ENCODE measurements around the gene ZNF701.
"Not testable (repeated sequence)": the region's sequence is repeated elsewhere in the genome, so short reads cannot be mapped to it uniquely, and the experiment has no call there.

The ZNF701 gene

DNA sequence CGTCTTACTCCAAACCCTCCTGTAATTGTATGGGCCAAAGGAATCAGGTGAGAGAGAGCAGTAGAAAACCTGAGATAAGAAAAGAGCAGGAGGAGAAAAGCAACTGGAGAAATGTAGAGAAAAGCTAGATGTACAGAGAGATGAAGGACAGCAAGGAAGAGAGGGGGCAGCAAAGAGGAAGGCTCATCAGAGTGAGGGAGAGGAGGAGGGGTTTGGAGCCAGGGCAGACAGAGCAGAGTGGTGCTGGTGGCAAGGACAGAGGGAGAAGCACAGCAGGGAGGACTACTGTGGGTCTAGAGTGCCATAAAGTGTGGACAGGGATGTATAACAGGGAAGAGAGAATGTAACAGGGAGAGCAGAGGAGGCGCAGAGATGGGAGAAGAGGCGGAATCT is 31.9 kb downstream of the ZNF701 start:
- not testable (repeated sequence) for H3K79me2 ChIP-seq (ENCODE audit: control insufficient read depth, insufficient read depth, low read length, unreplicated experiment); H2AFZ ChIP-seq (ENCODE audit: low read length, unreplicated experiment); H3K36me3 ChIP-seq (ENCODE audit: insufficient read depth, low read length); H3K27ac ChIP-seq (ENCODE audit: low read depth, low read length); H3K27me3 ChIP-seq (ENCODE audit: insufficient read depth, low read length); H3K4me1 ChIP-seq (ENCODE audit: control insufficient read depth, insufficient read depth, low read length, unreplicated experiment)
- H3K4me3 ChIP-seq (ENCODE audit: low read depth, low read length) = peak overlapping the region; percentile 79

DNA sequence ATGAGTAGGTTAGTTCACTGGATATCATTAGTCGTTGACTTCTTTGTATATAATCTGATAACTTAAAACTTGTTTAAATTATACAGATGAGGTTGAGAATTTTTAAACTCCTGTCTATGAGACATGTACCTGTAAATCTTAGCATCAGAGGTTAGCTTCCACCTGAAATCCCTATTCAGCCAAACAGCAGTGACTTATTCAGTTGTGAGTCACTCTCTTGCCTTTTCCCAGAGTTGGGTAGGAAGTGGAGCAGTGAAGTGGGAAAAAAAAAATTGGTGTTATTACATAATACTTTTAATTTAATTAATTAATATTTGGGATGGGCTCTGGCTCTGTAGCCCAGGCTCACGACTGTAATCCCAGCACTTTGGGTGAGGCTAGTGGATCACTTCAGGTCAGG is 32.9 kb downstream of the ZNF701 start:
- Histone ChIP-seq H3K4me3 (ENCODE audit: low read depth, low read length) (no peak overlapping the region), H3K4me1 (ENCODE audit: control insufficient read depth, insufficient read depth, low read length, unreplicated experiment) (peaks cover 6% of the 10 kb centered on the region), H3K79me2 (ENCODE audit: control insufficient read depth, insufficient read depth, low read length, unreplicated experiment) (peaks cover 3% of the 10 kb centered on the region), H3K36me3 (ENCODE audit: insufficient read depth, low read length) (no peaks in the 10 kb centered on the region), H3K27me3 (ENCODE audit: insufficient read depth, low read length) (no peaks in the 10 kb centered on the region), H3K27ac (ENCODE audit: low read depth, low read length) (0 out of 2 replicates have a peak overlapping the region, but pooled peaks have one; percentile 59), H2AFZ (ENCODE audit: low read length, unreplicated experiment) (no peak overlapping the region)

DNA sequence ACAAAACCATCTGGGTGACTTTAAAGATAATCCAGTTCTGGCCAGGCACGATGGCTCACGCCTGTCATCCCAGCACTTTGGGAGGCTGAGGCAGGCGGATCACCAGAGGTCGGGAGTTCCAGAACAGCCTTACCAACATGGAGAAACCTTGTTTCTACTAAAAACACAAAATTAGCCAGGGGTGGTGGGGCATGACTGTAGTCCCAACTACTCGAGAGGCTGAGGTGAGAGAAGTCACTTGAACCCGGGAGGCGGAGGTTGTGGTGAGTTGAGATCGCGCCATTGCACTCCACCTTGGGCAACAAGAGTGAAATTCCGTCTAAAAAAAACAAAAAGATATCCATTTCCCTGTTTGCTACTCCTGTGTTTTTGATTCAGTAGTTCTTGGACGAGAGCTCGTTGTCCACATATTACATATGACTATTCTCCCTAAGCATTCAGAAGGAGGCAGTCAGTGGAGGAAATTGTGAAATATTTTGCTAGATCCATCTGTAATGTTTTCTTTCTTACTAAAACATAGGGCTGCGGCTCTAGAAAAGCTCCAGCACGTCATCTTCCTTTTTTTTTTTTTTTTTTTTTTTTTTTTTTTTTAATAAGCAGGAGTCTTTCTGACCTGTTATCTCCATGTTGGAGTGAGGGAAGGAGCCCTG is 33.6 kb downstream of the ZNF701 start:
- H3K36me3 ChIP-seq (ENCODE audit: insufficient read depth, low read length) = no peaks in the 10 kb centered on the region
- peak overlapping the region; percentile 59 for H3K27ac ChIP-seq (ENCODE audit: low read depth, low read length)
- H3K4me1 ChIP-seq (ENCODE audit: control insufficient read depth, insufficient read depth, low read length, unreplicated experiment) = peaks cover 6% of the 10 kb centered on the region
- no peak overlapping the region for H2AFZ ChIP-seq (ENCODE audit: low read length, unreplicated experiment)
- peak overlapping the region; percentile 29; the same call in 1 of the 2 replicates for H3K4me3 ChIP-seq (ENCODE audit: low read depth, low read length)
- no peaks in the 10 kb centered on the region for H3K27me3 ChIP-seq (ENCODE audit: insufficient read depth, low read length)
- H3K79me2 ChIP-seq (ENCODE audit: control insufficient read depth, insufficient read depth, low read length, unreplicated experiment) = peaks cover 3% of the 10 kb centered on the region

DNA sequence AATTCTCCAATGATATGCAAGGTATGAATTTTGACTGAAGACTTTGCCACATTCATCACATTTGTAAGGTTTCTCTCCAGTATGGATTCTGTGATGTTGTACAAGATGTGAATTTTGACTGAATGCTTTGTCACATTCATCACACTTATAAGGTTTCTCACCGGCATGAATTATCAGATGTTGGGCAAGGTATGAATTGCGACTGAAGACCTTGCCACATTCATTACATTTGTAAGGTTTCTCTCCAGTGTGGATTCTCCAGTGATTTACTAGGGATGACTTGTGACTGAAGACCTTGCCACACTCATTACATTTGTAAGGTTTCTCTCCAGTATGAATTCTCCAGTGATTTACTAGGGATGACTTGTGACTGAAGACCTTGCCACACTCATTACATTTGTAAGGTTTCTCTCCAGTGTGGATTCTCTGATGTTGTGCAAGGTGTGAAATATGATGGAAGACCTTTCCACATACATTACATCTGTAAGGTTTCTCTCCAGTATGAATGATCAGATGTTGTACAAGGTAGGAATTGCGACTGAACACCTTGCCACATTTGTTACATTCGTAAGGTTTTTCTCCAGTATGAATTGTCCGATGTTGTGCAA is 43.3 kb downstream of the ZNF701 start:
- H3K4me3 ChIP-seq (ENCODE audit: low read depth, low read length) = no peak overlapping the region
- no peaks in the 10 kb centered on the region for H3K79me2 ChIP-seq (ENCODE audit: control insufficient read depth, insufficient read depth, low read length, unreplicated experiment)
- H3K4me1 ChIP-seq (ENCODE audit: control insufficient read depth, insufficient read depth, low read length, unreplicated experiment) = no peaks in the 10 kb centered on the region
- H3K27ac ChIP-seq (ENCODE audit: low read depth, low read length) = no peak overlapping the region
- no peaks in the 10 kb centered on the region for H3K27me3 ChIP-seq (ENCODE audit: insufficient read depth, low read length)
- H2AFZ ChIP-seq (ENCODE audit: low read length, unreplicated experiment) = no peak overlapping the region
- H3K36me3 ChIP-seq (ENCODE audit: insufficient read depth, low read length) = peaks cover 48% of the 10 kb centered on the region

DNA sequence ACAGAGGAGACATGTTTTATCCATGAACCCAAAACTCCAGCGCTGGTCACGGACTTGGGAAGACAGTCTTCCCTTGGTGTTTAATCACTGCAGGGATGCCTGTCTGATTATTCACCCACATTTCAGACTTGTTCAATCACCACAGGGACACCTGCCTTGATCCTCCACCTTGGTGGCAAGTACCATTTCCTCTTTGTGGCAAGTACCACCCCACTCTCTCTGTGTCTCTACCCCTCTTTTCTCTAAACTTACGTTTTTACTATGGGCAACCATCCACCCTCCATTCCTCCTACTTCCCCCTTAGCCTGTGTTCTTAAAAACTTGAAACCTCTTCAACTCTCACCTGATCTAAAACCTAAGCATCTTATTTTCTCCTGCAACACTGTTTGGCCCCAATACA is 51.3 kb downstream of the ZNF701 start:
- H3K27ac ChIP-seq (ENCODE audit: low read depth, low read length) = no peak overlapping the region
- H3K79me2 ChIP-seq (ENCODE audit: control insufficient read depth, insufficient read depth, low read length, unreplicated experiment) = no peaks in the 10 kb centered on the region
- H3K4me1 ChIP-seq (ENCODE audit: control insufficient read depth, insufficient read depth, low read length, unreplicated experiment) = no peaks in the 10 kb centered on the region
- H3K36me3 ChIP-seq (ENCODE audit: insufficient read depth, low read length) = peaks cover 6% of the 10 kb centered on the region
- no peaks in the 10 kb centered on the region for H3K27me3 ChIP-seq (ENCODE audit: insufficient read depth, low read length)
- no peak overlapping the region for H3K4me3 ChIP-seq (ENCODE audit: low read depth, low read length)
- no peak overlapping the region for H2AFZ ChIP-seq (ENCODE audit: low read length, unreplicated experiment)

DNA sequence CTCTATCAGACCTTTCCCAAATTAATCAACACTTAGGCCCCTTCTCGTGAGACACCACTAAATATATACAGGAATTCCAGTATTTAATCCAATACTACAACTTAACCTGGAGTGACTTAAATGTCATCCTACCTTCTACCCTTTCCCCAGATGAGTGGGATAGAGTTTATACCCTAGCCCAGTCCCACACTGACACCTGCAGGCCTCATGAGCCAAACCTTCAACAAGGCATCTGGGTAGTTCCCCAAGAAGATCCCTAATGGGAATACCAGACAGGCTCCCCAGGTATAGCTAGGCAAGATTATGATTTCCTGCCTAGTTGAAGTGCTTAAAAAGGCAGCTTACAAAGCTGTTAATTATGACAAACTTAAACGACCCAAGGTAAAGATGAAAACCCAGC is 52.2 kb downstream of the ZNF701 start:
- Histone ChIP-seq H3K79me2 (ENCODE audit: control insufficient read depth, insufficient read depth, low read length, unreplicated experiment) (no peaks in the 10 kb centered on the region), H3K27me3 (ENCODE audit: insufficient read depth, low read length) (no peaks in the 10 kb centered on the region), H2AFZ (ENCODE audit: low read length, unreplicated experiment) (no peak overlapping the region), H3K4me3 (ENCODE audit: low read depth, low read length) (no peak overlapping the region), H3K27ac (ENCODE audit: low read depth, low read length) (no peak overlapping the region), H3K4me1 (ENCODE audit: control insufficient read depth, insufficient read depth, low read length, unreplicated experiment) (no peaks in the 10 kb centered on the region), H3K36me3 (ENCODE audit: insufficient read depth, low read length) (peaks cover under 1% of the 10 kb centered on the region; the same call in 1 of the 2 replicates)

DNA sequence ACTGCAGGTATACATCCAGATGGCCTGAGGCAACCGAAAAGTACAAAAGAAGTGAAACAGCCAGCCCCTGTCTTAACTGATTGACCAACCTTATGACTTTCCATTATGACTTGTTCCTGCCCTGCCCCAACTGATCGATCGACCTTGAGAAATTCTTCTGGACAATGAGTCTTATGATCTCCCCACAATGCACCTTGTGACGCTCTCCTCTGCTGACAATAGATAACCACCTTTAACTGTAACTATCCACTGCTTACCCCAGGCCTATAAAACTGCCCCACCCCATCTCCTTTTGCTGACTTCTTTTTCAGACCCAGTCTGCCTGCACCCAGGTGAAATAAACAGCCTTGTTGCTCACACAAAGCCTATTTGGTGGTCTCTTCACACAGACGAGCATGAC is 56.8 kb downstream of the ZNF701 start:
- Histone ChIP-seq H3K4me1 (ENCODE audit: control insufficient read depth, insufficient read depth, low read length, unreplicated experiment) (no peaks in the 10 kb centered on the region), H3K27ac (ENCODE audit: low read depth, low read length) (no peak overlapping the region), H3K4me3 (ENCODE audit: low read depth, low read length) (no peak overlapping the region), H3K79me2 (ENCODE audit: control insufficient read depth, insufficient read depth, low read length, unreplicated experiment) (no peaks in the 10 kb centered on the region), H3K36me3 (ENCODE audit: insufficient read depth, low read length) (no peaks in the 10 kb centered on the region), H2AFZ (ENCODE audit: low read length, unreplicated experiment) (no peak overlapping the region), H3K27me3 (ENCODE audit: insufficient read depth, low read length) (no peaks in the 10 kb centered on the region)

DNA sequence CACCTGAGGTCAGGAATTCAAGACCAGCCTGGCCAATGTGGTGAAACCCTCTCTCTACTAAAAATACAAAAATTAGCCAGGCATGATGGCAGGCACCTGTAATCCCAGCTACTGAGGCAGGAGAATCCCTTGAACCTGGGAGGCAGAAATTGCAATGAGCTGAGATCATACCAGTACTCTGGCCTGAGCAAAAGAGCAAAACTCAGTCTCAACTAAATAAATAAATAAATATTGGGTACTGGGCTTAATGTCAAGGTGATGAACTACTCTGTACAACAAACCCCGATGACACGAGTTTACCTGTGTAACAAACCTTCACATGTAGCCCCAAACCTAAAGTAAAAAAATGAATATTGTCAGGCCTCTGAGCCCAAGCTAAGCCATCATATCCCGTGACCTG is 57.4 kb downstream of the ZNF701 start:
- H3K36me3 ChIP-seq (ENCODE audit: insufficient read depth, low read length); H3K27me3 ChIP-seq (ENCODE audit: insufficient read depth, low read length); H3K27ac ChIP-seq (ENCODE audit: low read depth, low read length); H3K4me1 ChIP-seq (ENCODE audit: control insufficient read depth, insufficient read depth, low read length, unreplicated experiment); H3K79me2 ChIP-seq (ENCODE audit: control insufficient read depth, insufficient read depth, low read length, unreplicated experiment); H3K4me3 ChIP-seq (ENCODE audit: low read depth, low read length); H2AFZ ChIP-seq (ENCODE audit: low read length, unreplicated experiment): not testable (repeated sequence)

DNA sequence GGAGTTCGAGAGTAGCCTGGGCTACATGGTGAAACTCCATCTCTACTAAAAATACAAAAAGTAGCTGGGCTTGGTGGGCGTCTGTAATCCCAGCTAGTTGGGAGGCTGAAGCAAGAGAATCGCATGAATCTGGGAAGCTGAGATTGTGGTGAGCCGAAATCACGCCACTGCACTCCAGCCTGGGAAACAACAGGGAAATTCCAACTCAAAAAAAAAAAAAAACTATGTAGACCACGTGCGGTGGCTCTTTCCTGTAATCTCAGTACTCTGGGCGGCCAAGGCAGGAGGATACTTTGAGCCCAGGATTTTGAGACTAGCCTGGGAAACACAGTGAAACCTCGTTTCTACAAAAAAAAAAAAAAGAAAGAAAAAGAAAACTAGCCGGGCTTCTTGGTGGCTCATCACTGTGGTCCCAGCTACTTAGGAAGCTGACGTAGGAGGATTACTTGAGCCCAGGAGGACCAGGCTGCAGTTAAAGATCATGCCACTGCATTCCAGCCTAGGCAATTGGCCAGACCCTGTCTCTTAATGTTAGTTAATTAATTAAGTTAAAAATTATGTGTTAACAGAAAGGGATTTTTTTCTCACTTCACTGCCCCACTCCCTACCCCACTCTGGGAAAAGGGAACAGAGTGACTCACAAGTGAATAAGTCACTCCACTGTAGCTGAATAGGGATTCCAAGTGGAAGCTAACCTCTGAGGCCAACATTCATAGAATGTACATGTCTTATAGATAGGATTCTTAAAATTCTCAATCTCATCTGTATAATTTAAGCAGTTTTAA is 65.9 kb downstream of the ZNF701 start:
- Histone ChIP-seq H3K4me3 (ENCODE audit: low read depth, low read length) (no peak overlapping the region), H3K79me2 (ENCODE audit: control insufficient read depth, insufficient read depth, low read length, unreplicated experiment) (no peaks in the 10 kb centered on the region), H3K27me3 (ENCODE audit: insufficient read depth, low read length) (no peaks in the 10 kb centered on the region), H2AFZ (ENCODE audit: low read length, unreplicated experiment) (no peak overlapping the region), H3K27ac (ENCODE audit: low read depth, low read length) (no peak overlapping the region), H3K4me1 (ENCODE audit: control insufficient read depth, insufficient read depth, low read length, unreplicated experiment) (peaks cover 3% of the 10 kb centered on the region), H3K36me3 (ENCODE audit: insufficient read depth, low read length) (no peaks in the 10 kb centered on the region)

All from ACC112 (cell line).